H9 (cell line): ENCODE results near the gene ZNHIT1. TPM values are rescaled to one million over a fixed set of nuclear protein-coding genes. Genes with fewer than 3 reads are reported as not detected.

Source experiments
- DNase-seq: peaks from one replicate; pipeline ENCODE4 v3.0.0-alpha.2; 2017
- H2AFZ ChIP-seq: one replicate; pipeline ENCODE4 v1.6.1; 2013; ENCODE audit warnings: mild to moderate bottlenecking, low read length, control low read depth, moderate library complexity
- H2AK5ac ChIP-seq: 2 replicates; pipeline ENCODE4 v1.6.1; 2013; ENCODE audit warnings: low read length, control low read depth, mixed read lengths; ENCODE audit not compliant: insufficient read length
- H2BK120ac ChIP-seq: one replicate; pipeline ENCODE4 v1.6.1; 2013; ENCODE audit warnings: low read depth, mild to moderate bottlenecking, low read length, control low read depth, inconsistent platforms; ENCODE audit not compliant: poor library complexity, severe bottlenecking
- H2BK12ac ChIP-seq: 2 replicates; pipeline ENCODE4 v1.6.1; 2013; ENCODE audit warnings: low read length, control low read depth, mixed read lengths, low read depth; ENCODE audit not compliant: insufficient read length
- H2BK15ac ChIP-seq: 2 replicates; pipeline ENCODE4 v1.6.1; 2013; ENCODE audit warnings: low read depth, low read length, control low read depth
- H2BK20ac ChIP-seq: one replicate; pipeline ENCODE4 v1.6.1; 2013; ENCODE audit warnings: low read depth, mild to moderate bottlenecking, low read length, control low read depth, inconsistent platforms; ENCODE audit not compliant: poor library complexity, severe bottlenecking
- H2BK5ac ChIP-seq: 2 replicates; pipeline ENCODE4 v1.6.1; 2013; ENCODE audit warnings: low read length, control low read depth, mixed read lengths; ENCODE audit not compliant: insufficient read length
- H3K14ac ChIP-seq: 2 replicates; pipeline ENCODE4 v1.6.1; 2013; ENCODE audit warnings: low read length, control low read depth; ENCODE audit not compliant: insufficient read depth
- H3K18ac ChIP-seq: 2 replicates; pipeline ENCODE4 v1.6.1; 2013; ENCODE audit warnings: low read depth, mild to moderate bottlenecking, mixed read lengths, low read length, control low read depth; ENCODE audit not compliant: insufficient read length
- H3K23ac ChIP-seq: 2 replicates; pipeline ENCODE4 v1.6.1; 2013; ENCODE audit warnings: low read length, control low read depth, mixed read lengths, low read depth; ENCODE audit not compliant: insufficient read length
- H3K23me2 ChIP-seq: 2 replicates; pipeline ENCODE4 v1.6.1; 2013; ENCODE audit warnings: low read depth, mild to moderate bottlenecking, mixed read lengths, low read length, control low read depth; ENCODE audit not compliant: insufficient read length, poor library complexity, severe bottlenecking
- H3K27ac ChIP-seq: 2 replicates; pipeline ENCODE4 v1.5.1; 2013; ENCODE audit warnings: low read length, control low read depth, mixed read lengths, low read depth; ENCODE audit not compliant: insufficient read length
- H3K27me3 ChIP-seq: 2 replicates; pipeline ENCODE4 v1.6.1; 2013; ENCODE audit warnings: low read length, control low read depth, inconsistent platforms; ENCODE audit not compliant: insufficient read depth
- H3K4ac ChIP-seq: 2 replicates; pipeline ENCODE4 v1.6.1; 2013; ENCODE audit warnings: low read depth, mild to moderate bottlenecking, control low read depth, inconsistent platforms, low read length, moderate library complexity
- H3K4me1 ChIP-seq: 2 replicates; pipeline ENCODE4 v1.6.1; 2013; ENCODE audit warnings: low read length, control low read depth, inconsistent platforms; ENCODE audit not compliant: insufficient read depth
- H3K4me2 ChIP-seq: 2 replicates; pipeline ENCODE4 v1.6.1; 2013; ENCODE audit warnings: low read length, control low read depth, mixed read lengths; ENCODE audit not compliant: insufficient read length, insufficient read depth
- H3K56ac ChIP-seq: 2 replicates; pipeline ENCODE4 v1.6.1; 2013; ENCODE audit warnings: low read depth, mild to moderate bottlenecking, mixed read lengths, low read length, control low read depth; ENCODE audit not compliant: insufficient read length
- H3K79me1 ChIP-seq: 2 replicates; pipeline ENCODE4 v1.6.1; 2013; ENCODE audit warnings: low read depth, mild to moderate bottlenecking, moderate library complexity, low read length, control low read depth, inconsistent platforms; ENCODE audit not compliant: insufficient read depth, poor library complexity, severe bottlenecking
- H3K79me2 ChIP-seq: 2 replicates; pipeline ENCODE4 v1.6.1; 2013; ENCODE audit warnings: low read length, control low read depth, inconsistent platforms; ENCODE audit not compliant: insufficient read depth
- H3K9ac ChIP-seq: 2 replicates; pipeline ENCODE4 v1.6.1; 2013; ENCODE audit warnings: low read length, control low read depth, mixed read lengths; ENCODE audit not compliant: insufficient read length; ENCODE audit errors: extremely low read depth
- H3K9me3 ChIP-seq: one replicate; pipeline ENCODE4 v1.6.1; 2013; ENCODE audit warnings: low read depth, low read length, inconsistent platforms; ENCODE audit not compliant: control insufficient read depth
- H3T11ph ChIP-seq: one replicate; pipeline ENCODE4 v1.6.1; 2013; ENCODE audit warnings: mild to moderate bottlenecking, low read length, control low read depth, inconsistent platforms
- H4K20me1 ChIP-seq: one replicate; pipeline ENCODE4 v1.6.1; 2013; ENCODE audit not compliant: control insufficient read depth, insufficient read length, insufficient read depth
- H4K5ac ChIP-seq: 2 replicates; pipeline ENCODE4 v1.6.1; 2013; ENCODE audit warnings: low read depth, mild to moderate bottlenecking, mixed read lengths, low read length, control low read depth; ENCODE audit not compliant: insufficient read length
- H4K8ac ChIP-seq: replicated peaks from 2 replicates; pipeline ENCODE4 v1.6.1; 2013; ENCODE audit warnings: low read length, control low read depth, mixed read lengths, low read depth; ENCODE audit not compliant: insufficient read length
- H4K91ac ChIP-seq: 2 replicates; pipeline ENCODE4 v1.6.1; 2013; ENCODE audit warnings: low read depth, mild to moderate bottlenecking, moderate library complexity, mixed read lengths, low read length, control low read depth; ENCODE audit not compliant: insufficient read length
- H3K27ac Mint-ChIP-seq, 3 experiments: 2 replicates in 2 of 3; 3 replicates in 1 of 3; pipeline ENCODE4 v1.8.0; 2020 to 2021; ENCODE audit warnings: mixed read lengths in 3 of 3, mild to moderate bottlenecking in 1 of 3, moderate library complexity in 1 of 3
- H3K27me3 Mint-ChIP-seq: 2 replicates; pipeline ENCODE4 v1.8.0; 2021; ENCODE audit warnings: low read depth, mild to moderate bottlenecking, moderate library complexity, mixed read lengths
- H3K36me3 Mint-ChIP-seq, 3 experiments: 2 replicates in 2 of 3; 3 replicates in 1 of 3; pipeline ENCODE4 v1.8.0; 2020 to 2021; ENCODE audit warnings: low read depth in 3 of 3, mixed read lengths in 3 of 3; ENCODE audit not compliant: insufficient read depth in 1 of 3
- H3K4me1 Mint-ChIP-seq, 2 experiments: 2 replicates each; pipeline ENCODE4 v1.8.0; 2020; ENCODE audit warnings: mixed read lengths in 2 of 2
- H3K4me3 Mint-ChIP-seq, 2 experiments: 2 replicates in 1 of 2; 3 replicates in 1 of 2; pipeline ENCODE4 v1.8.0; 2020 to 2021; ENCODE audit warnings: mild to moderate bottlenecking in 2 of 2, mixed read lengths in 2 of 2, moderate library complexity in 1 of 2
- H3K9me3 Mint-ChIP-seq, 2 experiments: 2 replicates in 1 of 2; 3 replicates in 1 of 2; pipeline ENCODE4 v1.8.0; 2020; ENCODE audit warnings: mild to moderate bottlenecking in 2 of 2, mixed read lengths in 2 of 2, moderate library complexity in 1 of 2
- CTCF ChIP-seq: fragments of 200-600 bp; sonication (generic); conservative IDR thresholded peaks from 3 replicates; pipeline ENCODE4 v1.8.0; 2021; ENCODE audit warnings: antibody characterized with exemption, mild to moderate bottlenecking
- WGBS: extraction: QIAGEN DNeasy Blood & Tissue Kit; methylation state at CpG from one replicate; pipeline ENCODE4 v1.1.7; 2013; ENCODE audit warnings: missing lambda C conversion rate, low lambda C conversion rate, mixed read lengths; ENCODE audit not compliant: insufficient read length; ENCODE audit errors: extremely low coverage; 5-methylcytosine and 5-hydroxymethylcytosine counted together
- total RNA-seq: library from RNA; stranded (reverse); gene quantifications from 2 replicates; pipeline ENCODE4 v1.2.1, GENCODE V29; 2021

ZNHIT1 gene
- total RNA-seq, 1 experiment from 2014 or later = 52.7 TPM

- Histone ChIP-seq H3K4ac (no peak overlapping the region), H3T11ph (no peak overlapping the region), H2BK15ac (no peak overlapping the region), H3K4me2 (no peak overlapping the region), H4K8ac (no peak overlapping the region), H3K27me3 (no peaks in the 10 kb centered on the region), H3K9ac (no peak overlapping the region), H2AFZ (no peak overlapping the region), H4K20me1 (no peaks in the 10 kb centered on the region), H3K56ac (no peak overlapping the region), H3K79me2 (no peaks in the 10 kb centered on the region), H4K91ac (no peak overlapping the region), H4K5ac (no peak overlapping the region), H2BK20ac (no peak overlapping the region), H2AK5ac (no peak overlapping the region), H2BK5ac (no peak overlapping the region), H3K18ac (no peak overlapping the region), H2BK120ac (no peak overlapping the region), H3K4me1 (no peaks in the 10 kb centered on the region), H3K27ac (no peak overlapping the region), H3K23me2 (no peaks in the 10 kb centered on the region), H3K9me3 (no peaks in the 10 kb centered on the region), H3K79me1 (no peaks in the 10 kb centered on the region), H2BK12ac (no peak overlapping the region), H3K14ac (no peak overlapping the region; the same call in 1 of the 2 replicates), H3K23ac (no peak overlapping the region)
- Mint-ChIP-seq H3K36me3 (peaks cover 3 to 23% (median 4%) of the 10 kb centered on the region in 3 experiments; a peak in 5 of 7 replicates), H3K4me3 (no peak overlapping the region), H3K9me3 (no peaks in the 10 kb centered on the region), H3K4me1 (peaks cover 8 to 21% of the 10 kb centered on the region in 2 experiments), H3K27me3 (no peaks in the 10 kb centered on the region), H3K27ac (peak overlapping the region in 1 of 3 experiments; percentile 78; a peak in 2 of 7 replicates)
- WGBS = no CpG with 5 or more reads among the region's 28 CpGs
- no peak for TF ChIP-seq CTCF
- DNase-seq = no peak
These were observed 20.5 kb downstream of the ZNHIT1 start for GRCh38 chr7:101238226-101239182.
